Activated CD4-positive, CD25-positive, alpha-beta regulatory T cell treated with anti-CD3 and anti-CD28 coated beads, Interleukin-2, amount 50 U/mL, for 16 hours (primary cell): ENCODE results near the gene OLA1.

Experiments used
- DNase-seq: peaks from one replicate; pipeline ENCODE4 v3.0.0-alpha.2; 2020; ENCODE audit warnings: low read depth, low spot score

OLA1 gene

GRCh38 chr2:174224665-174225288 lies 23.6 kb downstream of the OLA1 start:
- DNase-seq: no peak

- no peak for DNase-seq
Observed at GRCh38 chr2:174224125-174224524, 24.2 kb downstream of the OLA1 start.

GRCh38 chr2:174223388-174223787 lies 24.9 kb downstream of the OLA1 start:
- DNase-seq: no peak

GRCh38 chr2:174222154-174222553 lies 26.2 kb downstream of the OLA1 start:
- no peak for DNase-seq

GRCh38 chr2:174219321-174219720 lies 29.0 kb downstream of the OLA1 start:
- no peak for DNase-seq

GRCh38 chr2:174218773-174219172 lies 29.6 kb downstream of the OLA1 start:
- no peak for DNase-seq

- DNase-seq: no peak
Observed at GRCh38 chr2:174217869-174218268, 30.5 kb downstream of the OLA1 start.

- no peak for DNase-seq
Observed at GRCh38 chr2:174211954-174212353, 36.4 kb downstream of the OLA1 start.

GRCh38 chr2:174210862-174211261 lies 37.5 kb downstream of the OLA1 start:
- no peak for DNase-seq

- DNase-seq: no peak
Observed at GRCh38 chr2:174209325-174209724, 39.0 kb downstream of the OLA1 start.

GRCh38 chr2:174208026-174208425 lies 40.3 kb downstream of the OLA1 start:
- no peak for DNase-seq

- DNase-seq: no peak
Observed at GRCh38 chr2:174205562-174205961, 42.8 kb downstream of the OLA1 start.

GRCh38 chr2:174202188-174202587 lies 46.1 kb downstream of the OLA1 start:
- DNase-seq: no peak

GRCh38 chr2:174198846-174199564 lies 49.3 kb downstream of the OLA1 start:
- DNase-seq: no peak

- DNase-seq: no peak
Observed at GRCh38 chr2:174195253-174195652, 53.1 kb downstream of the OLA1 start.

- no peak for DNase-seq
Observed at GRCh38 chr2:174193737-174194136, 54.6 kb downstream of the OLA1 start.

- DNase-seq: no peak
Observed at GRCh38 chr2:174192664-174193063, 55.7 kb downstream of the OLA1 start.

- DNase-seq: no peak
Observed at GRCh38 chr2:174191342-174192074, 56.8 kb downstream of the OLA1 start.

GRCh38 chr2:174184915-174185314 lies 63.4 kb downstream of the OLA1 start:
- no peak for DNase-seq

GRCh38 chr2:174184504-174184903 lies 63.8 kb downstream of the OLA1 start:
- no peak for DNase-seq

GRCh38 chr2:174183076-174183475 lies 65.3 kb downstream of the OLA1 start:
- no peak for DNase-seq

- no peak for DNase-seq
Observed at GRCh38 chr2:174181368-174181767, 67.0 kb downstream of the OLA1 start.

GRCh38 chr2:174180726-174181236 lies 67.6 kb downstream of the OLA1 start:
- DNase-seq: no peak
